Dendritic cell treated with granulocyte-macrophage colony-stimulating factor and Interleukin-4, amounts not matched to agents 40 ng/mL and 50 ng/mL, for 4 days (primary cell): ENCODE results near the gene PRPS1L1.

Experiments used
- H3K27ac Mint-ChIP-seq: one replicate; pipeline ENCODE4 v1.8.0; 2022; ENCODE audit warnings: mild to moderate bottlenecking, mixed read lengths
- H3K27me3 Mint-ChIP-seq: one replicate; pipeline ENCODE4 v1.8.0; 2022; ENCODE audit warnings: mild to moderate bottlenecking, mixed read lengths
- H3K36me3 Mint-ChIP-seq: one replicate; pipeline ENCODE4 v1.8.0; 2022; ENCODE audit warnings: low read depth, mixed read lengths
- H3K4me1 Mint-ChIP-seq: one replicate; pipeline ENCODE4 v1.8.0; 2022; ENCODE audit warnings: low read depth, mixed read lengths
- H3K4me3 Mint-ChIP-seq: one replicate; pipeline ENCODE4 v1.8.0; 2022; ENCODE audit warnings: mild to moderate bottlenecking, moderate library complexity, mixed read lengths
- H3K9me3 Mint-ChIP-seq: one replicate; pipeline ENCODE4 v1.8.0; 2022; ENCODE audit warnings: mixed read lengths
- intact Hi-C: fragments of 100-400 bp; cut with micrococcal nuclease; formaldehyde crosslinking; loops from one replicate; pipeline ENCODE4 v1.15.0; 2022

The PRPS1L1 gene

DNA sequence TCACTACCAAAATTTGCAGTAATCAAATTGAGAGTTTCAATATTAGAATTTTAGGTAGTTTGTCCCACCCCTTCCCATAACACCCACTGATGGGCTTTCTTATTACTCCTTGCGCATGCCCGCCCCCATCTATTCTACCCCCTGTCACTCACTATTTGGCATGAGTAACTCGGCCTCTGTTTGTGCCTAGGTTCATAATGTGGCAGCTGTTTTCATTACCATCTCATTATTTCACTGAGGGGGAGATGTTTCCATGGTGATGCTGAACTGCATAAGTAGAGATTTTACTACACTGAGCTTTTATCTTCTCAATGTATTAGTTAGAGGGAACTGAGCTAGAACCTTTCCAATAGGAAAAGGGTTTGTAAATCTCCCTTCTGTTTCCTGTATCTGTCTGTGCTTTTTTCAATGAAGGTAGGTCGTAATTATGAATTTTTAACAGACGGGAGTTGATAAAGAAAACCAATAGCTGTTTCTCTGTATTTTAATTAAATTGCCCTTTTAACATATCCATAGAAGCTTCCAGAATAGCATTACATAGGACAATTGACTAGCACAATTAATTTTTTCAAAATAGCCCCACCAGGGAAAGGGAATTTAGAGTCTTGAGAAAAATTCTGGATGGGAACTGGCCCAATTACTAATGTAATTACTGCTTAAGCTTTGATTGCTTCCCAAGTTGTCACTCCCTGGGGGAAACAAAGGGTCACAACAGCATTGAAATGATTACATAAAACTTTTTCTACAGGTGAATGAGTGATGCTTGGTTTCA, 33.4 kb downstream of the PRPS1L1 start:
- Mint-ChIP-seq H3K27ac (no peak overlapping the region), H3K9me3 (no peaks in the 10 kb centered on the region), H3K27me3 (no peaks in the 10 kb centered on the region), H3K4me1 (peaks cover 7% of the 10 kb centered on the region), H3K36me3 (no peaks in the 10 kb centered on the region), H3K4me3 (no peak overlapping the region)
- intact Hi-C loops = loop anchor here (5.0 to 10.0 kb wide), 2 partner anchors 219 to 312 kb away; no protein-coding TSS in a partner anchor

DNA sequence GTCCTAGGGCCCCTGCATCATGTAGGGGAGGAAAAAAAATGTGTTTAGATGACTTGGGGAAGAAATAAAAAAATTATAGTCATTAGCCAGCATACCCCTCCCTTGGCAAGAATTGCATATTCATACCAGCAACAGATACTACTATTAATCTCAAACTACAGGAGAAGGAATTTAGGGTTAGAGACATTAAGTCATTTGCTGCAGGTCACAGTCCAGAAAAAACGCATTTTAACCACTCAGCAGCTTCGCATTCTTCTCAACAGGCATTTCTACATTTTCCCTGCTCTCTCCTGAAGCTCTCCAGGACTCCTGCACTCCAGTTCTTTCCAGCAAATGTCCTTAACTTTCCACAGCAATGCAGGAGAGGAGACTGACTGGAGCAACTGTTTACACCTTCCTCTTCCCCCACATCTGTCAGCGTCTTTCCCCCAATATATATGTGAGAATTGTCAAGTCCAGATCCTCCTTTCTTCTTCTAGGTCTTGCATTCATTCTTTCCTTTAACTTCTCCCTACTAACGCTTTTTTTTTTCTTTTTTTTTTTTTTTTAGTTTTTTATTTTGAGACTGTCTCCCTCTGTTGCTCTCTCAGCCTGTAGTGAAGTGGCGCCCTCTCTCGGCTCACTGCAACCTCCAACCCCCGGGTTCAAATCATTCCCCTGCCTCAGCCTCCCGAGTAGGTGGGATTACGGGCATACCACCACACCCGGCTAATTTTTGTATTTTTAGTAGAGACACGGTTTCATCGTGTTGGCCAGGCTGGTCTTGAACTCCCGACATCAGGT, 35.6 kb downstream of the PRPS1L1 start:
- Mint-ChIP-seq H3K4me3 (no peak overlapping the region), H3K36me3 (no peaks in the 10 kb centered on the region), H3K4me1 (peaks cover 11% of the 10 kb centered on the region), H3K27ac (no peak overlapping the region), H3K9me3 (no peaks in the 10 kb centered on the region), H3K27me3 (no peaks in the 10 kb centered on the region)
- intact Hi-C loops = loop anchor here (5.0 to 10.0 kb wide), 2 partner anchors 217 to 310 kb away; no protein-coding TSS in a partner anchor

- intact Hi-C loops = loop anchor here (5.0 to 10.0 kb wide), 2 partner anchors 216 to 308 kb away; no protein-coding TSS in a partner anchor
- H3K36me3 Mint-ChIP-seq = no peaks in the 10 kb centered on the region
- H3K4me3 Mint-ChIP-seq = no peak overlapping the region
- H3K4me1 Mint-ChIP-seq = peaks cover 11% of the 10 kb centered on the region
- H3K9me3 Mint-ChIP-seq = no peaks in the 10 kb centered on the region
- H3K27me3 Mint-ChIP-seq = no peaks in the 10 kb centered on the region
- no peak overlapping the region for H3K27ac Mint-ChIP-seq
Measured at GRCh38 chr7:17990761-17991160, 36.9 kb downstream of the PRPS1L1 start.

DNA sequence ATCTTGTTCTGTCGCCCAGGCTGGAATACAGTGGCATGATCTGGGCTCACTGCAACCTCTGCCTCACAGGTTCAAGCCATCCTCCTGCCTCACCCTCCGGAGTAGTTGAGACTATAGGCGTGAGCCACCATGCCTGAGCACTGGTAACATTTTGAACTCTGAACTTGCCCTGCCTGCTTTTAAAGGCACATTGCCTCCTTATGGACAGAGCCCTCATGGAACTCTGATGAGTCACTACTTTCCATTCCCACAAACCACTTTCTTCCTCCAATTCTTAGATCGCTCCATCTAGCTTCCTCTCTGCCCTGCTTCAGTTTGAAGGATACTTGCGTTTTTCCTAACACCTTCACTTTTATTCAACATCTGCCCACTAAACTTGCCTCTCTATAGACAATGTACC, 38.1 kb downstream of the PRPS1L1 start:
- Mint-ChIP-seq H3K4me3 (no peak overlapping the region), H3K4me1 (peaks cover 11% of the 10 kb centered on the region), H3K36me3 (no peaks in the 10 kb centered on the region), H3K27me3 (no peaks in the 10 kb centered on the region), H3K27ac (no peak overlapping the region), H3K9me3 (no peaks in the 10 kb centered on the region)
- intact Hi-C loops = no loop called here

GRCh38 chr7:17988858-17989257, 38.8 kb downstream of the PRPS1L1 start:
- peaks cover 15% of the 10 kb centered on the region for H3K4me1 Mint-ChIP-seq
- no peaks in the 10 kb centered on the region for H3K27me3 Mint-ChIP-seq
- H3K27ac Mint-ChIP-seq = no peak overlapping the region
- no peaks in the 10 kb centered on the region for H3K9me3 Mint-ChIP-seq
- no peaks in the 10 kb centered on the region for H3K36me3 Mint-ChIP-seq
- intact Hi-C loops = no loop called here
- H3K4me3 Mint-ChIP-seq = no peak overlapping the region

DNA sequence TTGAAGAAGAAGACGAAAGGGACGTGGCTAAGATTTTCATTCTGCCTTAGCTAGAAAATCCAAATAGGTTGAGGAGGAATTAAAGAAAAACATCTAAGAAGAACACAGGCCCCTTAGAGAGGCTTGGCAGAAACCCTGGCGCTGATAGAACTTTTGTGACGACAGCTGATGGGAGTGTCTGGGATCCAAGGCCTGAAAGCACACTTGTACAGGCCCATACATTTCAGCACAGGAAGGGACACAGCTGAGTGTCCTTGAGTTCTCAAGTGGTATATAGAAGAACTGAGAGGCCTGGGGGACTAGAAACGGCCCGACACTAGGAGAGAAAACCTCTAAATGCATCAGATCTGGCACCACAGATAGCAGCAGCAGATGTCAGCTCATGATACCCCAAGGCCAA, 39.5 kb downstream of the PRPS1L1 start:
- Mint-ChIP-seq H3K27me3 (no peaks in the 10 kb centered on the region), H3K9me3 (peaks cover 1% of the 10 kb centered on the region), H3K4me3 (no peak overlapping the region), H3K36me3 (no peaks in the 10 kb centered on the region), H3K27ac (no peak overlapping the region), H3K4me1 (peaks cover 22% of the 10 kb centered on the region)
- intact Hi-C loops = no loop called here

- intact Hi-C loops = no loop called here
- no peak overlapping the region for H3K4me3 Mint-ChIP-seq
- no peaks in the 10 kb centered on the region for H3K27me3 Mint-ChIP-seq
- no peaks in the 10 kb centered on the region for H3K36me3 Mint-ChIP-seq
- no peak overlapping the region for H3K27ac Mint-ChIP-seq
- peaks cover 25% of the 10 kb centered on the region for H3K4me1 Mint-ChIP-seq
- peaks cover 5% of the 10 kb centered on the region for H3K9me3 Mint-ChIP-seq
Measured at GRCh38 chr7:17986851-17987250, 40.8 kb downstream of the PRPS1L1 start.

GRCh38 chr7:17985473-17986239, 42.0 kb downstream of the PRPS1L1 start:
- Mint-ChIP-seq H3K4me3 (no peak overlapping the region), H3K4me1 (peaks cover 25% of the 10 kb centered on the region), H3K9me3 (peaks cover 5% of the 10 kb centered on the region), H3K27me3 (no peaks in the 10 kb centered on the region), H3K27ac (no peak overlapping the region), H3K36me3 (no peaks in the 10 kb centered on the region)
- intact Hi-C loops = no loop called here

- Mint-ChIP-seq H3K27ac (peak overlapping the region; percentile 80), H3K4me3 (no peak overlapping the region), H3K4me1 (peaks cover 18% of the 10 kb centered on the region), H3K27me3 (no peaks in the 10 kb centered on the region), H3K36me3 (no peaks in the 10 kb centered on the region), H3K9me3 (peaks cover 5% of the 10 kb centered on the region)
- intact Hi-C loops = no loop called here
Measured at GRCh38 chr7:17984288-17984687, 43.4 kb downstream of the PRPS1L1 start.

DNA sequence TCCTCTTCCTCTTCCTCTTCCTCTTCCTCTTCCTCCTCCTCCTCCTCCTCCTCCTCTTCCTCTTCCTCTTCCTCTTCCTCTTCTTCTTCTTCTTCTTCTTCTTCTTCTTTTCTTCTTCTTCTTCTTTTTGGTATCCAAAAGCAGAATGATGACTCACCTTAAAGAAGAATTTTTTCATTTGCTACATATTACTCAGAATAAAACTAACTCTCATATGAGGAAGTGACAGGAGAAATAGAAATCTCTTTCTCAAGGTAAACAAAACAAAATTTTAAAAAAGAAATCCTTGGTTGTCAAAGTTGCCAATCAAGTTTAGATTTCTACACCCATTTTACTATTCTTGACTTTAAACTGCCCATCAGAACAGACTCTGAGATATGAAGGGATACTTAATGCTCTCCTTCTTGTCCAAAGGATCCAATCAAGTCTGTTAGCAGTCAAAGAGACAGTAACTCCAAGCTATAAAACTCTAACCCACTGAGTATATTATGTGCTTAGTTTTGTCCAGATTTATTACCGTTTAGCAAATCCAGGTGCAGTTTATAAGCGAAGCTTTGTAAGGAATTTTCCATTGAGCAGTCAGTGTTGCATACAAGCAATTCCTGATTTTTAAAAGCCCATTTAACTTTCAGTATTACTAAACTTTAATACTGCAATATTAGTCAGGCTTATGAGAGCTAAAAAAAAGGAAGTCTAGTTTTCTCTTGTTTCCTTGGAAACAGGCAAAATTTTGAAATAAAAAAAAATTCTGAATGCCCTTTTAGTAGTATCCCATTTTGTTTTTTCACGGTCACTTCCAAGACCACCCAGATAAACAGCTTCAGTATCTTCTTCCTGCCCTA, 44.2 kb downstream of the PRPS1L1 start:
- Mint-ChIP-seq H3K9me3 (peaks cover 5% of the 10 kb centered on the region), H3K27ac (peak overlapping the region; percentile 80), H3K27me3 (no peaks in the 10 kb centered on the region), H3K36me3 (no peaks in the 10 kb centered on the region), H3K4me3 (no peak overlapping the region), H3K4me1 (peaks cover 14% of the 10 kb centered on the region)
- intact Hi-C loops = loop anchor here (2.0 kb wide), 1 partner anchor 37 kb away; no protein-coding TSS in a partner anchor

DNA sequence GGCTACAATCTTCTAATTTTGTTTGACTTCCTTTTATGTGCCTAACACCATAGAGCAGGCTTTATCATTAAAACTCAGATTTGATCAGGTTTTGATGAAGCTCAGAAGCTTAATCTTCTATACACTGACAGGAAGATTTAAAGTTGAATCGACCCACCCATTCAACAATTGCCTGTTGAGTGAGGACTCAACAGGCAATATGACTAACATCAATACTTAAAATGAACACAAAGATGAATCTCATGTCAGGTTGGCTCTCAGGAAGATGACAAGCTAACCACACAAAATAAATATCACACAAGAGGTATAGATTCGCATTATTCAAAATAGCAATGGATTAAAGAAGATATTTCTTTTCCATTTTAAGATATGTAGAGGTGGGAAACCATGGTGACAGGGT, 50.7 kb downstream of the PRPS1L1 start:
- intact Hi-C loops = no loop called here
- no peaks in the 10 kb centered on the region for H3K4me1 Mint-ChIP-seq
- no peak overlapping the region for H3K4me3 Mint-ChIP-seq
- H3K9me3 Mint-ChIP-seq = no peaks in the 10 kb centered on the region
- H3K36me3 Mint-ChIP-seq = no peaks in the 10 kb centered on the region
- no peaks in the 10 kb centered on the region for H3K27me3 Mint-ChIP-seq
- H3K27ac Mint-ChIP-seq = no peak overlapping the region
